ENCODE measurements around the gene TRIM41.
A peak's percentile ranks its signal among the peaks of the same experiment; 100 is the strongest.

Gene TRIM41

DNA sequence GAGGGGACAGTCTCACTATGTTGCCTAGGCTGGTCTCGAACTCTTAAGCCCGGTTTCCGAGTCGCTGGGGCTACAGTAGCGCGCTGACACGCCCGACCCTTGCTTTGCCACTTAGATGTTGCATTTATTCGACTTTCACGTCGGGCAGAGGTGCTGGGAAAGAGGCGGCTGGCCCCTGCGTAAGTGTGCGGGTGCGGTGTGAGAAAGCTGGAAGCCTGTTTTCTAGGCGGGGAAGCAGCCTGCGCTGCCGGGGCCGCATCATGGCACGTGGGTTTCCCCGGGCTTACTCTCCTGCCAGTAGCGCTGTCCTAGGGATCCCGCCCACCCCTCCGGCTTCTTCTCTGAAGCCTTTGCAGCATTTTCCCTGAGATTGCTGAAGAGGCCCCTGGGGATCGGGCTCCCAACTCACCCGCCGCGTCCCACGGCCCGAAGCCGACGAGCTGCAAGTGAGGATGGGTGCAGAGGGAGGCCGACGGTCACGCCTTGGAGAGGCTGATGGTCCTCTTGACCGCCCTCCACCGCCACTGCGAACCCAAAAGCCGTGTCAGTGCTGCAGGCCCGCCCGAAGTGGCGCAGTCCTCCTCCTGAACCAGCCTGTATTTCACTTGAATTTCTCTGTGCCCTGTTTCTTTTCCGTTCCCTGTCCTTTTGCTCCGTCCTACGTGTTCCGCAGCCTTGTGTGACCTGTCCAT is 5.8 kb upstream of the TRIM41 start:
- FAIRE-seq (no peak), DNase-seq (ENCODE audit: insufficient read length) (no peak)
- TF ChIP-seq POLR2A (IDR thresholded peaks at IDR 0.05; ENCODE audit: low read depth, low read length): no peak
- TF ChIP-seq POLR2AphosphoS5 (IDR thresholded peaks at IDR 0.05; ENCODE audit: low read depth, low read length): no peak
- no peak for TF ChIP-seq TAF1 (IDR thresholded peaks at IDR 0.05; ENCODE audit: borderline replicate concordance, low read depth, low read length)

DNA sequence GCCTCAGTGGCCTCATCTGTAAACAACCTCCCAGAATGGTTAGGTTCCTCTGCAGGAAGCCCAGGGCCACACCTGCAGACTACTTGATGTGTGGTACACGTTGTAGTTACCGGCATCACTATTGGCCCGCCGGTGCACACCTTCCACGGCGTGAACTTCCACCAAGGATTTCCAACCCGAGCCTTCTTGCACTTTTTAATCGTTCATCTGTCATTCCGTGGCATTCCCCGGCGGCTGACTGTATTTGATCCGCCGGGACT is 5.3 kb upstream of the TRIM41 start:
- DNase-seq (ENCODE audit: insufficient read length) (no peak), FAIRE-seq (peak; percentile 88)
- TF ChIP-seq POLR2A (IDR thresholded peaks at IDR 0.05; ENCODE audit: low read depth, low read length) (no peak), POLR2AphosphoS5 (IDR thresholded peaks at IDR 0.05; ENCODE audit: low read depth, low read length) (no peak), TAF1 (IDR thresholded peaks at IDR 0.05; ENCODE audit: borderline replicate concordance, low read depth, low read length) (no peak)

DNA sequence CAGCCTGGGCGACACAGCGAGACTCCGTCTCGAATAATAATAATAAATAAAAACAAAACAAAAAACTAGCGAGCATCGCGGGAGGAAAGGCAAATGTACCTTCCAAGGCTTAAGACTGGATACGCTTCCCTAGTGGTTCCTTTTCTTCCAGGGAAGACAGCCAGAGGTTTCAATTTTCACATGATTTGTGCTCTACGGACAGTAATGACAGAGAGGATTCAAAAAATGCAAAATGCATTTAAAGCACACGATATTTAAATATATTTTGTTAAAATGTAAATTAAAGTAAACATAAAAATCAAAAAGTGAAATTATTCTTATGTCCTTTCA is 4.3 kb upstream of the TRIM41 start:
- TF ChIP-seq POLR2AphosphoS5 (IDR thresholded peaks at IDR 0.05; ENCODE audit: low read depth, low read length) (no peak), TAF1 (IDR thresholded peaks at IDR 0.05; ENCODE audit: borderline replicate concordance, low read depth, low read length) (no peak), POLR2A (IDR thresholded peaks at IDR 0.05; ENCODE audit: low read depth, low read length) (no peak)
- DNase-seq (ENCODE audit: insufficient read length) (no peak), FAIRE-seq (no peak)

DNA sequence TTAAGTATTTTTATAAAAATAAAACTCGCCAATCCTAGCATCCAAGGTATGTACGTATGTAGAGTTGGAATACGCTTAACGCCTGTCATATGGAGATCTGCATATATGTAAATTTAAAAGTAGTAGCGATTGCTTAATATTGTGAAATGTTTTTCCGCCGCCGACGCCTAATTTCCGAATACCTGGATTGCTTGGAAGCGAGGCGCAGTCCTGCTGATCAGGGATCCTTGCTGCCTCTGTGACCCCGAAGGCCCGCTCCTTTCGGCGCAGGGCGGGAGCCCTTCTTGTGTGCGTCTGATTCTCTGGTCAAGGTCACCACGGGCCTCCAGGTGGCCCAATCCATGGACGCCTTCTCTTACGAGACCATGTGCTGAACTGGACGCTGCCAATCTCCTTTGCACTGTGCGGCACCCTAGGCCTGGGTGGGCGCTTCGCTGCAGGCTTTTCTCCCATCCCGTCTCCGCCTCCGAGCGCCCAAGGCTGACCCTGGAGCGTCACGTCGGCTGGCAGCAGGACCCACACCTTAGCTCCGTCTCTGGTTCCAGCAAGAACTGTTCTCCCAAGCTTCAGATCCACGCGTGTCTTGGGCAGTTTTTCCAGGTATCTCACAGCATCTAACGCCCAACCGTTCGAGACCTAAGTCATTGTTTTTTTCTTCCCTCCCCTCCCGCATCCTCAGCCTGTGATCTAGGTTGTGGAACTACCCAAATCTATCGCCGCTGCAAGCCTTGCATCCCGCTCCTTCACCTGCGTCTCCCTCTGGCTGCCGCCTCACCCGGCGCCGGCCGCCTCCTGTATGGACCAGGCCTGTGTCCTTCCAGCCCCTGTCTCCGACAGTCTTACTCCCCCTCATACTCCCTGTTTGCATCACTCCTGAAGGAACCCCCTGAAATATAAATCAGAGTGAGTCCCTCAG is 3.6 kb upstream of the TRIM41 start:
- TF ChIP-seq TAF1 (IDR thresholded peaks at IDR 0.05; ENCODE audit: borderline replicate concordance, low read depth, low read length) (no peak), POLR2A (IDR thresholded peaks at IDR 0.05; ENCODE audit: low read depth, low read length) (no peak), POLR2AphosphoS5 (IDR thresholded peaks at IDR 0.05; ENCODE audit: low read depth, low read length) (no peak)
- FAIRE-seq: no peak

DNA sequence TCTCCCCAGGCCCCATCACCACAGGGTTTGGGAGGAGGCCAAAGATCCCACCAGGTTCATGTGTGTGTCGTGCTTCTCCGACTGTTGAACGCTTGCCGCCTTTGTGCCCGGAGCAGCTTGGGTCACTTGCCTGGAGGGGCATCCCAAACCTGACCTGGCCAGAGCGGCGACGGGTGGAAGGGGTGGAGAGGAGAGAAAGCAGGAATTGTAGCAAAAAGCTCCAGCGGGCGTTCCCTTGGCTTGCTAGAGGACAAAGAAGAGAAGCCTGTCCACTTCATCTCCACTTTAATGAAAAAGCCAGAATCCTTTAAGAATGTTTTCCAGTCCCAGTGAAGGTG is 2.9 kb upstream of the TRIM41 start:
- FAIRE-seq: no peak
- no peak for TF ChIP-seq TAF1 (IDR thresholded peaks at IDR 0.05; ENCODE audit: borderline replicate concordance, low read depth, low read length)
- TF ChIP-seq POLR2A (IDR thresholded peaks at IDR 0.05; ENCODE audit: low read depth, low read length): no peak
- TF ChIP-seq POLR2AphosphoS5 (IDR thresholded peaks at IDR 0.05; ENCODE audit: low read depth, low read length): no peak
- no peak for DNase-seq (ENCODE audit: insufficient read length)

More for the DNA sequence above, 3.6 kb upstream of the TRIM41 start:
- DNase-seq (ENCODE audit: insufficient read length): no peak

DNA sequence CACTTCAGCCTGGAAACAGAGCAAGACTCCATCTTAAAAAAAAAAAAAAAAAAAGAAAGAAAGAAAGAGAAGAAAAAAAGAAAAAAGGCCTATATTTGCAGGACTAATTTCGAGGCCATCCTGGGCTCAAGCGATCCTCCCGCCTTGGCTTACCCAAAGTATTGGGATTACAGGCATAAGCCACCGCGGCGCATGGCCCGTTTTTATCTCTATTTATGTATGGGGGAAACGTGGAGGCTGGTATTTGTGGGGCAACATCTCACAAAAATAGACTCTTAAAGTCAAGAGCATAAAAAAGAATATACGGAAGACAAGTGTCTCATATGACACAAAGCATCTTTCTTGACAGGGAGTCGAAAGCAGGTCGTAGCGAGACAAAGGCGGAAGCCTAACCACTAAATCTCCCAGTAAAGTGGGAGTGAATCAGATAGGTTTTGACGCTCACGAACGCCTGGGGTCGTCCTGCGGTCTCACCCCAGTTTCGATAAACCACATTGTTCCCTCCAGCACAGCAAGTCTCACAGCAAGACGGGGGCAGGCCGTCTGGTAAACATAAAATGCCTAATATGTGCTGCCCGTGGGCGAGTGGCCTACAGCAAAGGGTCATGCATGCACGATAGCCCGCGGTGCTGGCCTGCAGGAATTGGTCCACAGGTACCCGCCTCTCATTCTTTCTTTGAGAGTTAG is 1.8 kb upstream of the TRIM41 start:
- FAIRE-seq (no peak), DNase-seq (ENCODE audit: insufficient read length) (no peak)
- TF ChIP-seq POLR2A (IDR thresholded peaks at IDR 0.05; ENCODE audit: low read depth, low read length) (no peak), POLR2AphosphoS5 (IDR thresholded peaks at IDR 0.05; ENCODE audit: low read depth, low read length) (no peak), TAF1 (IDR thresholded peaks at IDR 0.05; ENCODE audit: borderline replicate concordance, low read depth, low read length) (no peak)

DNA sequence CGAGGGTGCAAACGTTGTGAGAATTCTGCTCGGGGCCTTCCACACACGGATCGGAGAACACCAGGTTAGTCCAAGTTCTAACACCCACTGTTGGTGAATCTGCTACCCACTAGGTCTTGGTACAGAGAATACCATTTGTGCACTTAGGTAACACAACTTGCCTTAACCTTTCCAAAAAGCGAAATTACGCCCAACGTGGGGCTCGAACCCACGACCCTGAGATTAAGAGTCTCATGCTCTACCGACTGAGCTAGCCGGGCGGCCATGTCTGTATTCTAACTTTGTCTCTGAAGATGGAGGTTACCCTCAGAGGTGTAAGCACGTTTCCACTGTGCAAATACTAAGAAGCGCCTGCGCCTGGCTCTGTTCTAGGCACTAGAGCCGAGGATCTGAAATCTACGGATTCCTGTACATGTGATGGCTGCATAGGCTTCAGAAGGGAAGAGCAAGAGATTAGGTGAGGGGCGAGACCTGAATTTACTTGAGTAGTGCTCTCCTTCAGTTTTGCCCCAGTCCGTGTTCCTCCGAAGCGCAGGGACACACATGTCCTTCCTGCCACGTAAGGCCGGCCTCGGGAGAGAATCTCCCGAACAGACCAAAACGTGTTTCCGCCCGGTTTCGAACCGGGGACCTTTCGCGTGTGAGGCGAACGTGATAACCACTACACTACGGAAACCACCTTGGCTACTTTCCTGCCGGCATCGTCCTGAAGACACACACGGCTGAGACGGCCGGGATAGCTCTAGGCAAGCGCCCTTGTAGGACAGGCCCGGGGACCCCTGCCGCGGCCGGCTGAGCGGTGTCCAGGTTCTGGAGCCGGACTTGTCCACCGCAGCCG is 1.1 kb upstream of the TRIM41 start:
- no peak for TF ChIP-seq POLR2A (IDR thresholded peaks at IDR 0.05; ENCODE audit: low read depth, low read length)
- no peak for TF ChIP-seq POLR2AphosphoS5 (IDR thresholded peaks at IDR 0.05; ENCODE audit: low read depth, low read length)
- no peak for TF ChIP-seq TAF1 (IDR thresholded peaks at IDR 0.05; ENCODE audit: borderline replicate concordance, low read depth, low read length)
- FAIRE-seq (peak; percentile 54), DNase-seq (ENCODE audit: insufficient read length) (no peak)

DNA sequence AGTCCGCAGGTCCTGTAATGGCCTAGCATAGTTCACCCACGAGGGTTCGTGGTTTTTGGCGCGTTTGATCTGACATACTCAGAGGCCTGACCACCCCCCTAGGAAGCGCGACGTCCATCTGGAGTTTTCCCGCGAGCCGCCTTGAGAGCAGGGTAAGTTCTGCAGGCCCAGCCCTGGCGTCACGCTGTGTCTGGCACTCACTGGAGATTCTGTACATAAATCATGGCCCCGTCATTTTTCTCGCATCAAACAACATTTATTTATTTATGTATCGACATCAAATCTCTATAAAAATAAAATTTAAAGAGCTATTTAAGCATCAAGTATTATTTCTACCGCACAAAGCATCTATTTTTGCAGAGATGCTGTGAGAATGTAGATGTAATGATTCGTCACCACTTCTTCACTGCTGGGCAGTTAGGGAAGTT is 437 bp upstream of the TRIM41 start:
- no peak for FAIRE-seq
- TF ChIP-seq POLR2A (IDR thresholded peaks at IDR 0.05; ENCODE audit: low read depth, low read length) (no peak), TAF1 (IDR thresholded peaks at IDR 0.05; ENCODE audit: borderline replicate concordance, low read depth, low read length) (no peak), POLR2AphosphoS5 (IDR thresholded peaks at IDR 0.05; ENCODE audit: low read depth, low read length) (no peak)
- DNase-seq (ENCODE audit: insufficient read length): no peak

DNA sequence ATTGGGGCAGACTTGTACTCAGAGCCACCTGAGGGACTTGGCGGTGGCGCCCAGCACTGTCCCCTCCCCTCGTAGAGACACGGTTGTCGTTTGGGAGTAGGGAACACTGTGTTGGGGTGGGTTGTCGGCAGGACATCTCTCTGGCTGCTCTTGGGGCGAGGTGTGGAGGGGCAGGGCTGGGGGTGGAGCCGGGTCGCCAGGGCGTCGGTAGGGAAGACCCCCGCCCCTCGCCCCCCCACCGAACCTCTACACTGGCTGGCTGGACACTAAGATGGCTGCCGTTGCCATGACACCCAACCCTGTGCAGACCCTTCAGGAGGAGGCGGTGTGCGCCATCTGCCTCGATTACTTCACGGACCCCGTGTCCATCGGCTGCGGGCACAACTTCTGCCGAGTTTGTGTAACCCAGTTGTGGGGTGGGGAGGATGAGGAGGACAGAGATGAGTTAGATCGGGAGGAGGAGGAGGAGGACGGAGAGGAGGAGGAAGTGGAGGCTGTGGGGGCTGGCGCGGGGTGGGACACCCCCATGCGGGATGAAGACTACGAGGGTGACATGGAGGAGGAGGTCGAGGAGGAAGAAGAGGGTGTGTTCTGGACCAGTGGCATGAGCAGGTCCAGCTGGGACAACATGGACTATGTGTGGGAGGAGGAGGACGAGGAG is 778 bp downstream of the TRIM41 start:
- DNase-seq (ENCODE audit: insufficient read length): no peak
- TF ChIP-seq TAF1 (IDR thresholded peaks at IDR 0.05; ENCODE audit: borderline replicate concordance, low read depth, low read length): no peak
- no peak; the same call in 1 of the 2 replicates for TF ChIP-seq POLR2A (IDR thresholded peaks at IDR 0.05; ENCODE audit: low read depth, low read length)
- no peak for TF ChIP-seq POLR2AphosphoS5 (IDR thresholded peaks at IDR 0.05; ENCODE audit: low read depth, low read length)
- peak; percentile 40 for FAIRE-seq

DNA sequence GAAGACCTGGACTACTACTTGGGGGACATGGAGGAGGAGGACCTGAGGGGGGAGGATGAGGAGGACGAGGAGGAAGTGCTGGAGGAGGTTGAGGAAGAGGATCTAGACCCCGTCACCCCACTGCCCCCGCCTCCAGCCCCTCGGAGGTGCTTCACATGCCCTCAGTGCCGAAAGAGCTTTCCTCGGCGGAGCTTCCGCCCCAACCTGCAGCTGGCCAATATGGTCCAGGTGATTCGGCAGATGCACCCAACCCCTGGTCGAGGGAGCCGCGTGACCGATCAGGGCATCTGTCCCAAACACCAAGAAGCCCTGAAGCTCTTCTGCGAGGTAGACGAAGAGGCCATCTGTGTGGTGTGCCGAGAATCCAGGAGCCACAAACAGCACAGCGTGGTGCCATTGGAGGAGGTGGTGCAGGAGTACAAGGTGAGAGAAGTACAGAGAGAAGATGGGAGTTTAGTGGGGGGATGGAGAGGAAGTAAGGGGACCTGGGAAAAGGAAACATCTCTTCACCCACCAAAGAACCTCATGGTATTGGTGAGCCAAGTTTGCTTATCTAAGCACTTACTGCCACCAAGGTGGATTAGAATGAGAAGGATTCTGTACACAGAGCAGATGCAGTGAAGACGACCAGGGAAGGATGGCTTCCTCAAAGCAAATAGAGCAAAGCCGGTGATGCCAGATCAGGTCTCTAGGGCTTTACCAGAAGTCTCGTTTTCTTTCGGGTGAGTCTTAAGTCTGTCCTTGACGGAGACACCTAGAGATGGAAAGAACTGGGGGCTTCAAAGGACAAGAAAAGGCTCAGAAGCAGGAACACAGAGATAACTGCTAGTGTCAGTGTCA is 1.5 kb downstream of the TRIM41 start:
- TF ChIP-seq POLR2A (IDR thresholded peaks at IDR 0.05; ENCODE audit: low read depth, low read length) (no peak), POLR2AphosphoS5 (IDR thresholded peaks at IDR 0.05; ENCODE audit: low read depth, low read length) (no peak), TAF1 (IDR thresholded peaks at IDR 0.05; ENCODE audit: borderline replicate concordance, low read depth, low read length) (no peak)
- FAIRE-seq (peak; percentile 48), DNase-seq (ENCODE audit: insufficient read length) (no peak)

All from GM12892 (cell line).